GM19099 (cell line): ENCODE results near the gene LIMK2.

Experiments
- POLR2A ChIP-seq: IDR thresholded peaks from 3 replicates; pipeline ENCODE4 v1.6.1; 2011; ENCODE audit warnings: low read depth; ENCODE audit not compliant: insufficient read length; ENCODE audit errors: extremely low read depth

LIMK2 gene

GRCh38 chr22:31210556-31211421 is 1.3 kb upstream of the LIMK2 start:
- no peak for TF ChIP-seq POLR2A

GRCh38 chr22:31211482-31211861 is 626 bp upstream of the LIMK2 start:
- no peak for TF ChIP-seq POLR2A

- no peak for TF ChIP-seq POLR2A
These were observed 908 bp downstream of the LIMK2 start for GRCh38 chr22:31212783-31213629.

- no peak for TF ChIP-seq POLR2A
These were observed 3.0 kb downstream of the LIMK2 start for GRCh38 chr22:31215018-31215535.

- TF ChIP-seq POLR2A: no peak
These were observed 6.6 kb downstream of the LIMK2 start for GRCh38 chr22:31218565-31219262.

GRCh38 chr22:31221084-31221483 is 9.0 kb downstream of the LIMK2 start:
- TF ChIP-seq POLR2A: no peak

- no peak for TF ChIP-seq POLR2A
These were observed 10.6 kb downstream of the LIMK2 start for GRCh38 chr22:31222736-31223135.

GRCh38 chr22:31223786-31224191 is 11.7 kb downstream of the LIMK2 start:
- TF ChIP-seq POLR2A: no peak

- TF ChIP-seq POLR2A: no peak
These were observed 15.1 kb downstream of the LIMK2 start for GRCh38 chr22:31227186-31227585.

GRCh38 chr22:31229402-31230079 is 17.4 kb downstream of the LIMK2 start:
- TF ChIP-seq POLR2A: no peak

- no peak for TF ChIP-seq POLR2A
These were observed 18.2 kb downstream of the LIMK2 start for GRCh38 chr22:31230155-31230870.

- no peak for TF ChIP-seq POLR2A
These were observed 18.9 kb downstream of the LIMK2 start for GRCh38 chr22:31230871-31231621.

- TF ChIP-seq POLR2A: no peak
These were observed 20.9 kb downstream of the LIMK2 start for GRCh38 chr22:31233001-31233400.
